RWPE2 (cell line): ENCODE results near the gene BMAL1.

ENCODE experiments used
- ATAC-seq: fragments of 200-7000 bp; cut with Tn5 transposase; 3 replicates; pipeline ENCODE4 v1.9.1; 2021; ENCODE audit warnings: low read depth
- DNase-seq: peaks from one replicate; pipeline ENCODE4 v3.0.0-alpha.2; 2020; ENCODE audit warnings: low spot score
- H3K27ac ChIP-seq: fragments of 450-650 bp; 2 replicates; pipeline ENCODE4 v1.5.1; 2017; ENCODE audit warnings: mild to moderate bottlenecking; ENCODE audit not compliant: poor library complexity, severe bottlenecking
- H3K27me3 ChIP-seq: fragments of 250-450 bp; sonication (Bioruptor Pico); 2 replicates; pipeline ENCODE4 v1.5.1; 2021; ENCODE audit warnings: mild to moderate bottlenecking, moderate library complexity; ENCODE audit not compliant: insufficient read depth, poor library complexity, severe bottlenecking
- H3K36me3 ChIP-seq: fragments of 250-450 bp; sonication (Bioruptor Pico); 2 replicates; pipeline ENCODE4 v1.5.1; 2020; ENCODE audit warnings: low read depth, mild to moderate bottlenecking, moderate library complexity
- H3K4me1 ChIP-seq: fragments of 250-450 bp; sonication (Bioruptor Pico); 2 replicates; pipeline ENCODE4 v1.5.1; 2021; ENCODE audit warnings: mild to moderate bottlenecking, moderate library complexity; ENCODE audit not compliant: insufficient read depth, poor library complexity, severe bottlenecking
- H3K4me3 ChIP-seq: fragments of 250-450 bp; sonication (Bioruptor Pico); 2 replicates; pipeline ENCODE4 v1.5.1; 2021; ENCODE audit warnings: mild to moderate bottlenecking, moderate library complexity; ENCODE audit not compliant: severe bottlenecking
- H3K9me3 ChIP-seq: fragments of 250-450 bp; sonication (Bioruptor Pico); 2 replicates; pipeline ENCODE4 v1.5.1; 2021; ENCODE audit warnings: mild to moderate bottlenecking, moderate library complexity; ENCODE audit not compliant: severe bottlenecking
- CTCF ChIP-seq: fragments of 450-650 bp; IDR thresholded peaks from one replicate; pipeline ENCODE4 v1.5.1; 2017; ENCODE audit warnings: mild to moderate bottlenecking, moderate library complexity; ENCODE audit not compliant: poor library complexity, severe bottlenecking

Gene BMAL1

DNA sequence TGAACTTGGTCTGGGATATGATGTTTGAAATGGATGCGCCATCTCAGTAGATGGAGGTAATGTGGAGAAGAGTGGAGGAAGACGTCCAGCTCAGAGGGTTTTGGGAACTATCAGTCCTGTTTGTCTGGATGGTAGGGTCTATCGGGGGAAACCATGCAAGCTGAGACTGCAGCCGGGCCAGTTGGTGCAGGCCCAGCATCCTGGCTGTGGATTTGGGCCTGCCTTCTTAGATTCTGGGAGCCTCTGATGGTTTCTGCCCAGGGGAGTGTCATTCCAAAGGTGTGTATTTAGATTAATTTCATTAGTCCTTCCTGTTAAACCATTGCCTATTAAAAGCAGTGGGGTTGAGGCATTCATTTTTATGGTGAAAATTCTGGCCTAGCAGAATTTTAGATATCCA lies 31.6 kb downstream of the BMAL1 start:
- no peaks in the 10 kb centered on the region; the same call in 1 of the 2 replicates for H3K36me3 ChIP-seq
- ATAC-seq (no peak; the same call in 2 of the 3 replicates), DNase-seq (no peak)

GRCh38 chr11:13310443-13310842 lies 32.9 kb downstream of the BMAL1 start:
- Histone ChIP-seq H3K36me3 (no peaks in the 10 kb centered on the region; the same call in 1 of the 2 replicates), H3K27me3 (no peaks in the 10 kb centered on the region), H3K9me3 (no peaks in the 10 kb centered on the region), H3K4me3 (no peak overlapping the region), H3K4me1 (peaks cover 11% of the 10 kb centered on the region), H3K27ac (no peak overlapping the region)
- DNase-seq (no peak), ATAC-seq (no peak)
- no peak for TF ChIP-seq CTCF

More for the DNA sequence above, 31.6 kb downstream of the BMAL1 start:
- Histone ChIP-seq H3K27ac (no peak overlapping the region), H3K27me3 (no peaks in the 10 kb centered on the region), H3K4me1 (peaks cover 11% of the 10 kb centered on the region), H3K4me3 (no peak overlapping the region), H3K9me3 (no peaks in the 10 kb centered on the region)
- no peak for TF ChIP-seq CTCF

GRCh38 chr11:13311570-13311969 lies 34.0 kb downstream of the BMAL1 start:
- peaks cover 16% of the 10 kb centered on the region for H3K4me1 ChIP-seq
- ATAC-seq (no peak), DNase-seq (no peak)
- H3K9me3 ChIP-seq, result no peaks in the 10 kb centered on the region
- H3K27me3 ChIP-seq, result no peaks in the 10 kb centered on the region
- no peak overlapping the region for H3K4me3 ChIP-seq
- no peaks in the 10 kb centered on the region; the same call in 1 of the 2 replicates for H3K36me3 ChIP-seq
- H3K27ac ChIP-seq, result peak overlapping the region; percentile 3
- no peak for TF ChIP-seq CTCF

DNA sequence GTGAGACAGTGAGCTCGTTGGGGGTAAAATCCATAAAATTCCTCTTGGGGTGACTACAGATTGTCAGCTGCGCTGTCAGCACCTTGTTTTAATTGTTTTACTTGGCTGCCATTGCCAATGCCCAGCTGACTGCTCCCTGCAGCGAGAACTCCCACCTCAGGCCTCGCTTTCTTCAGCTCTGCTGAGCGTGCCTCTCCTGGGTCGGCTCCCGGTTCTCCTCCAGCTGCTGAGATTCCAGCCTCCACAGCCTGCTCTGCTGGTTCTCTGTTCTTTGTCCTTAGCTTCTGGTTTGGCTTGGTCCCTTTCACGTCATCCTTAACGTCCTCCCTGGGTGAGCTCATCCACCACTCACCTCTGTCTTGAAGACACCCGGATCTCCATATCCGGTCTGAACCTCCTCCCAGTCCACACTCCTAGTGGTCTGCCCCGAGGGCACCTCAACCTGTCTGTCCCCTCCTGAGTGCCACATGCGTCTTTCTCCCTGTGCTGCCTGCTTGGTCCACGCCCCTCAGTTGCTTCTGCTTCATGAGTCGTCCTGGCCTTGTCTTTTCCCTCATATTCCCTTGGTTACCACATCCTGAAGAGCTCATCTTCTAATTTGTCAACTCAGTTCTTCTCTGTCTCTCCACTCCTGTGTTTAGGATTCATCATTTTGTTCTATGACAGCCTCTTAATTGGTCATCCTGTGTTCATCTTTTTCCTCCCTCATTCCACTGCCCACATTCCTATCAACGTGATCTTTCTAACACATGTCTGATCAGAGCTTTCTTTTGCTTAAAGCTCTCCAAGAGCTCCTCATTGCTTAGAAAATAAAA lies 35.6 kb downstream of the BMAL1 start:
- Histone ChIP-seq H3K27ac (no peak overlapping the region), H3K27me3 (no peaks in the 10 kb centered on the region), H3K4me3 (no peak overlapping the region), H3K36me3 (no peaks in the 10 kb centered on the region; the same call in 1 of the 2 replicates), H3K9me3 (no peaks in the 10 kb centered on the region), H3K4me1 (peaks cover 20% of the 10 kb centered on the region)
- ATAC-seq, result no peak
- TF ChIP-seq CTCF, result no peak
- DNase-seq, result no peak
